PC-3 (cell line): ENCODE measurements around the gene TMOD4.

Experiments
- CTCF ChIP-seq: fragments of 300-600 bp; sonication (generic); conservative IDR thresholded peaks from 2 replicates; pipeline ENCODE4 v1.5.1; 2017; ENCODE audit warnings: antibody characterized with exemption, low read depth, mild to moderate bottlenecking, low read length
- EZH2 ChIP-seq: fragments of 300-600 bp; sonication (generic); IDR thresholded peaks from one replicate; pipeline ENCODE4 v1.6.1; 2017; ENCODE audit warnings: antibody characterized with exemption, mild to moderate bottlenecking, low read length; ENCODE audit not compliant: unreplicated experiment

GRCh38 chr1:151147132-151147503 is 28.7 kb downstream of the TMOD4 start:
- no peak for TF ChIP-seq CTCF
- no peak for TF ChIP-seq EZH2
